ENCODE results near the gene DYRK4. TPM values are rescaled to one million over a fixed set of nuclear protein-coding genes. Genes with fewer than 3 reads are reported as not detected.

The DYRK4 gene
- total RNA-seq, 3 donors from 2014 or later = 27.9 to 41.5 (median 34.1) TPM

Other genes with a start within 250 kb of the DYRK4 start
- 10 to 100 TPM; 12.3 to 21.3 (median 17.8) TPM for gene TIGAR, start 241.0 kb upstream of the DYRK4 start, total RNA-seq
- not detected for gene FGF23, start 182.5 kb upstream of the DYRK4 start, total RNA-seq
- not detected for gene FGF6, start 116.4 kb upstream of the DYRK4 start, total RNA-seq
- gene RAD51AP1, start 23.3 kb upstream of the DYRK4 start, total RNA-seq = 10 to 100 TPM; 13.2 to 18.3 (median 14.2) TPM
- 1 to 10 TPM in 1 of 3 donors, under 1 TPM in 2; 0.65 to 1.1 (median 0.92) TPM for gene AKAP3, start 86.8 kb downstream of the DYRK4 start, total RNA-seq
- gene NDUFA9, start 86.9 kb downstream of the DYRK4 start, total RNA-seq = 100 to 1,000 TPM; 149 to 164 (median 151) TPM
- under 1 TPM; 0.29 to 0.58 (median 0.57) TPM for gene GALNT8, start 158.2 kb downstream of the DYRK4 start, total RNA-seq

All from activated T-cell treated with anti-CD3 and anti-CD28 coated beads, Interleukin-2, amount 50 U/mL, for 4 hours (primary cell).